A549 treated with Mapracorat at 1 μM for 4 hours (cell line): ENCODE results near the gene BBS5. TPM values are rescaled to one million over a fixed set of nuclear protein-coding genes. Genes with fewer than 3 reads are reported as not detected.

Experiments used
- total RNA-seq: library from RNA; stranded (reverse); fragments of 200-300 nt; extraction: Qiagen RNA extraction; gene quantifications from 5 replicates; pipeline ENCODE4 v1.2.3, GENCODE V29; 2022

BBS5 gene
- 5.2 to 7.3 TPM (median 5.4 TPM) in 5 replicates for total RNA-seq

DNA sequence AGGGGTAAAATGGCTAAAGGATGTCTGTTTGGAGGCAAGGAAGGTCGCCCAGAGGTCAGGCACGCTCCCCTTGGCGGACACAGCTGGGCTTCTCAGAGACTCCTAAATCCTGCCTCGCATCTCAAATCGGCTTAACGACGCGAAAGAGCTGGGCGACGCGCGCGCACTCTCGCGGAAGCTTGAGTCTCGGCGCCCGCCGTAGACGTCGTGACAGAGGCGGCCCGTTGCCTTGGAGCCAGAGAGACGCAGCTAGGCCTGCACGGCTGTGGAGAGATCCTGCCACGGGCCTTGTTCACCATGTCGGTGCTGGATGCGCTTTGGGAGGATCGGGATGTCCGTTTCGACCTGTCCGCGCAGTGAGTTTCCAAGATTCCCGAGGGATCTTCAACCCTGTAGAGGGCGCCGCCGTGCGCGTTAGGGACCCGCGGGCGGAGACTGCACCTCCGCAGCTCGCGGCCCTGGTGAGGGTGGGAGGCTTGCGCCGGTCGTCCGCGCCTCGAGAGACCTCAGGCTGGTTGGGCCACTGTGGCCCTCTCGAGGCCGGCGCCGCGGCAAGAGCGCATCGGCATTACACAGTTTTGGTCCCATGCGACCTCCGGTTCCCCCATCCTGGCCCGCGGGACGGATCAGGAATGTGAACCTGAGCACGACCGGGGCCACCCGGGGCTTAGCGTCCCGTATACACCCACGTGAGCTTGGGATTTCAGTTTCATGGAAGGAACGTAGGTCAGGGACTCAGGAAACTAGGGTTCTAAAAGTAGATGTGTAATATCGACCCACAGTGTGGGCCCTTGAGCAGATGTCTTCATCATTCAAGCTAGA is at the start of gene BBS5:
TSS of gene BBS5 (plus strand) at position 238 of the 822 bp plus-strand sequence. CDS start at position 298, 60 bp downstream.

DNA sequence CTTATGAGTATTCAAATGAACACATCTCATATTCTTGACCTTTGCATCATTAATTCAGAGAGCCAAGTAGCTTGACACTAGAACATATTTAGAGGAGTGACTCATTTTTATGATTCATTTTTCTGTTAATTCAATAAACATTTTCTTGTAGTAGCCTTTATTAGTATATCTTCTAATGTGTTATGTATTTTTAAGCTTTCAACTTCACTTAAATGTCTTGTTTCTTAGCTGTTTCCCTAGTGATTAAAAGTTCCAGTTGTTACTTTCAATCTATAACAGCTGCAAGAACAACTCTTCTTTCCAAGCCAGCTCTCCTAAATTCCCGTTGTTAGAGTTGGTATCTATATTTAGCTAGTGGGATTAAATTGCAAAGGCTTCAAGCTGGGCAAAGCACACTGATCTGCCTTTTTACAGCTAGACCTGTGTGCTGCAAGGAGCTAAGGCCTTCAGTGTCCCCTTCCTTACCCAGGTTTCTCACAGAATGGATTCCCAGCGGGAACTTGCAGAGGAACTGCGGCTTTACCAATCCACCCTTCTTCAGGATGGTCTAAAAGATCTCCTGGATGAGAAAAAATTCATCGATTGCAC is 30.1 kb downstream of the BBS5 start, which contains the start of gene KLHL41:
TSS of gene KLHL41 (plus strand) at position 405 of the 588 bp plus-strand sequence. CDS start at position 482, 77 bp downstream.

Other genes starting within 250 kb of the BBS5 start
- 0.03 to 0.06 TPM in 2 of 5 replicates, not detected in the others for gene LRP2, start 117.0 kb upstream of the BBS5 start, total RNA-seq
- 0.10 to 0.50 TPM (median 0.20 TPM) in 5 replicates for gene KLHL41, start 30.2 kb downstream of the BBS5 start, total RNA-seq
- gene FASTKD1, start 94.4 kb downstream of the BBS5 start, total RNA-seq, result 18.3 to 22.6 TPM (median 20.5 TPM) in 5 replicates
- gene PPIG, start 104.9 kb downstream of the BBS5 start, total RNA-seq, result 32.4 to 47.5 TPM (median 38.7 TPM) in 5 replicates
- gene CFAP210, start 214.9 kb downstream of the BBS5 start, total RNA-seq, result 0.27 to 0.81 TPM (median 0.46 TPM) in 5 replicates
- 2.0 to 3.6 TPM (median 2.3 TPM) in 5 replicates for gene PHOSPHO2, start 215.0 kb downstream of the BBS5 start, total RNA-seq